Karpas-422 (cell line): ENCODE measurements around the gene YDJC. TPM values are rescaled to one million over a fixed set of nuclear protein-coding genes. Genes with fewer than 3 reads are reported as not detected.
"Not testable (repeated sequence)": the region's sequence is repeated elsewhere in the genome, so short reads cannot be mapped to it uniquely, and the experiment has no call there.

Experiments used
- DNase-seq: peaks from one replicate; pipeline ENCODE4 v3.0.0-alpha.2; 2015
- H2AFZ ChIP-seq: fragments of 200-600 bp; sonication (generic); 2 replicates; pipeline ENCODE4 v1.6.1; 2014; ENCODE audit warnings: antibody characterized with exemption, low read length, mixed read lengths
- H3K27ac ChIP-seq: fragments of 200-600 bp; sonication (generic); 2 replicates; pipeline ENCODE4 v1.5.1; 2014; ENCODE audit warnings: mild to moderate bottlenecking, low read length, moderate library complexity
- H3K27me3 ChIP-seq: fragments of 200-600 bp; sonication (generic); 2 replicates; pipeline ENCODE4 v1.6.1; 2014; ENCODE audit warnings: low read length, mixed read lengths
- H3K36me3 ChIP-seq: fragments of 200-600 bp; sonication (generic); 2 replicates; pipeline ENCODE4 v1.6.1; 2014; ENCODE audit warnings: low read length, mixed read lengths; ENCODE audit not compliant: insufficient read depth
- H3K4me1 ChIP-seq: fragments of 200-600 bp; sonication (generic); 2 replicates; pipeline ENCODE4 v1.6.1; 2014; ENCODE audit warnings: mild to moderate bottlenecking, low read length, mixed read lengths
- H3K4me2 ChIP-seq: fragments of 200-600 bp; sonication (generic); 2 replicates; pipeline ENCODE4 v1.6.1; 2014; ENCODE audit warnings: low read length, low read depth, mild to moderate bottlenecking; ENCODE audit not compliant: poor library complexity, severe bottlenecking
- H3K4me3 ChIP-seq: fragments of 200-600 bp; sonication (generic); 2 replicates; pipeline ENCODE4 v1.5.1; 2014; ENCODE audit warnings: mild to moderate bottlenecking, antibody characterized with exemption, low read length, mixed read lengths
- H3K79me2 ChIP-seq: fragments of 200-600 bp; sonication (generic); 2 replicates; pipeline ENCODE4 v1.6.1; 2014; ENCODE audit warnings: mild to moderate bottlenecking, low read length, mixed read lengths
- H3K9ac ChIP-seq: fragments of 200-600 bp; sonication (generic); 2 replicates; pipeline ENCODE4 v1.6.0; 2014; ENCODE audit warnings: low read length
- H3K9me2 ChIP-seq: fragments of 200-600 bp; sonication (generic), shearing (Covaris generic); replicated peaks from 2 replicates; pipeline ENCODE4 v1.6.0; 2014; ENCODE audit warnings: mild to moderate bottlenecking, low read length, moderate library complexity; ENCODE audit not compliant: insufficient read depth
- H3K9me3 ChIP-seq: fragments of 300-700, 200-600 bp; sonication (generic); 2 replicates; pipeline ENCODE4 v1.6.1; 2014; ENCODE audit warnings: low read length, mixed read lengths
- H4K20me1 ChIP-seq: fragments of 200-600 bp; sonication (generic); 2 replicates; pipeline ENCODE4 v1.6.1; 2014; ENCODE audit warnings: mild to moderate bottlenecking, antibody characterized with exemption, low read length, low read depth; ENCODE audit not compliant: insufficient read depth
- total RNA-seq: library from RNA; depleted of rRNA; stranded (reverse); fragments of >200 nt; shearing (Covaris generic); gene quantifications from 2 replicates; pipeline ENCODE4 v1.2.3, GENCODE V29; 2014; ENCODE audit warnings: low replicate concordance; rRNA removed

YDJC gene
- total RNA-seq = 59.1 and 109 TPM in 2 replicates

GRCh38 chr22:21629255-21630149 is at the start of gene YDJC:
Gene YDJC (minus strand): TSS chr22:21630022. CDS start chr22:21630014, 8 bp downstream.
- Histone ChIP-seq H3K27ac (peak within 1 kb of the TSS; percentile 89), H3K9ac (peak within 1 kb of the TSS; percentile 96), H3K4me2 (peak within 1 kb of the TSS; percentile 77), H3K4me1 (peaks cover 49% of the 10 kb centered on the region), H3K9me2 (no peaks in the 10 kb centered on the region), H3K36me3 (peaks cover 16% of the 10 kb centered on the region), H2AFZ (no peak within 1 kb of the TSS), H4K20me1 (peaks cover 7% of the 10 kb centered on the region; the same call in 1 of the 2 replicates), H3K4me3 (peak within 1 kb of the TSS; percentile 85), H3K9me3 (no peaks in the 10 kb centered on the region), H3K27me3 (no peaks in the 10 kb centered on the region), H3K79me2 (peaks cover 35% of the 10 kb centered on the region)
- DNase-seq = peak; percentile 99

GRCh38 chr22:21679383-21679782 is 49.6 kb upstream of the YDJC start:
- H3K36me3 ChIP-seq = peaks cover 12% of the 10 kb centered on the region
- H3K4me1 ChIP-seq = no peaks in the 10 kb centered on the region
- no peak overlapping the region for H3K9ac ChIP-seq

GRCh38 chr22:21678842-21679241 is 49.0 kb upstream of the YDJC start:
- not testable (repeated sequence) for H3K9ac ChIP-seq, H4K20me1 ChIP-seq, H2AFZ ChIP-seq, H3K27me3 ChIP-seq, H3K27ac ChIP-seq, H3K9me2 ChIP-seq, H3K9me3 ChIP-seq, H3K4me1 ChIP-seq, H3K4me3 ChIP-seq, H3K79me2 ChIP-seq, DNase-seq, H3K4me2 ChIP-seq
- peaks cover 12% of the 10 kb centered on the region for H3K36me3 ChIP-seq

More at GRCh38 chr22:21679383-21679782, 49.6 kb upstream of the YDJC start:
- H3K27me3 ChIP-seq = no peaks in the 10 kb centered on the region
- H3K4me2 ChIP-seq = no peak overlapping the region
- H2AFZ ChIP-seq = no peak overlapping the region
- no peaks in the 10 kb centered on the region for H4K20me1 ChIP-seq
- no peaks in the 10 kb centered on the region for H3K9me2 ChIP-seq
- DNase-seq = no peak
- no peaks in the 10 kb centered on the region for H3K9me3 ChIP-seq
- H3K27ac ChIP-seq = no peak overlapping the region
- no peaks in the 10 kb centered on the region for H3K79me2 ChIP-seq
- no peak overlapping the region for H3K4me3 ChIP-seq

GRCh38 chr22:21677606-21678443 is 48.0 kb upstream of the YDJC start:
- Histone ChIP-seq H3K9me3 (no peaks in the 10 kb centered on the region), H2AFZ (no peak overlapping the region), H3K36me3 (peaks cover 12% of the 10 kb centered on the region), H3K9me2 (no peaks in the 10 kb centered on the region), H3K4me2 (no peak overlapping the region), H3K79me2 (no peaks in the 10 kb centered on the region), H4K20me1 (no peaks in the 10 kb centered on the region), H3K4me3 (no peak overlapping the region), H3K27me3 (no peaks in the 10 kb centered on the region), H3K9ac (no peak overlapping the region), H3K4me1 (no peaks in the 10 kb centered on the region), H3K27ac (no peak overlapping the region)
- DNase-seq = no peak

- no peak for DNase-seq
- Histone ChIP-seq H2AFZ (no peak overlapping the region), H3K4me3 (no peak overlapping the region), H3K9ac (no peak overlapping the region), H3K4me1 (peaks cover 8% of the 10 kb centered on the region), H3K9me2 (no peaks in the 10 kb centered on the region), H3K36me3 (peaks cover 12% of the 10 kb centered on the region), H3K27ac (no peak overlapping the region), H3K9me3 (no peaks in the 10 kb centered on the region), H3K4me2 (no peak overlapping the region), H3K27me3 (no peaks in the 10 kb centered on the region), H4K20me1 (no peaks in the 10 kb centered on the region), H3K79me2 (peaks cover 5% of the 10 kb centered on the region; the same call in 1 of the 2 replicates)
Measured at GRCh38 chr22:21674638-21675245, 44.9 kb upstream of the YDJC start.

GRCh38 chr22:21673534-21674321 is 43.9 kb upstream of the YDJC start:
- Histone ChIP-seq H4K20me1 (no peaks in the 10 kb centered on the region), H3K79me2 (peaks cover 12% of the 10 kb centered on the region)

GRCh38 chr22:21672107-21672629 is 42.3 kb upstream of the YDJC start:
- H3K27me3 ChIP-seq = no peaks in the 10 kb centered on the region
- peaks cover 21% of the 10 kb centered on the region for H3K4me1 ChIP-seq
- no peaks in the 10 kb centered on the region for H3K9me2 ChIP-seq
- no peak overlapping the region for H3K4me2 ChIP-seq
- no peak overlapping the region for H3K9ac ChIP-seq
- H2AFZ ChIP-seq = no peak overlapping the region
- no peak for DNase-seq
- no peak overlapping the region for H3K4me3 ChIP-seq
- peaks cover 24% of the 10 kb centered on the region for H3K79me2 ChIP-seq
- H4K20me1 ChIP-seq = no peaks in the 10 kb centered on the region
- no peaks in the 10 kb centered on the region for H3K9me3 ChIP-seq
- no peak overlapping the region for H3K27ac ChIP-seq
- peaks cover 12% of the 10 kb centered on the region for H3K36me3 ChIP-seq

More at GRCh38 chr22:21673534-21674321, 43.9 kb upstream of the YDJC start:
- no peak for DNase-seq
- Histone ChIP-seq H3K9me3 (no peaks in the 10 kb centered on the region), H3K4me2 (no peak overlapping the region), H3K36me3 (peaks cover 12% of the 10 kb centered on the region), H3K4me3 (no peak overlapping the region), H3K9me2 (no peaks in the 10 kb centered on the region), H3K9ac (no peak overlapping the region), H2AFZ (no peak overlapping the region), H3K4me1 (peaks cover 17% of the 10 kb centered on the region), H3K27ac (no peak overlapping the region), H3K27me3 (no peaks in the 10 kb centered on the region)
